Stomach (tissue), 9 donors: Measurements from ENCODE around the gene ARG2. TPM values are rescaled to one million over a fixed set of nuclear protein-coding genes. Genes with fewer than 3 reads are reported as not detected.

ENCODE experiments used
- DNase-seq, 2 donors: peaks; one replicate each; pipeline versions ENCODE4 v3.0.0 to v3.0.0-alpha.2; 2013 to 2019
- H3K27ac ChIP-seq, 5 donors: fragments of 200-600 bp in 4 of 5; sonication (generic) in 4 of 5; one replicate each; pipeline ENCODE4 v1.5.1; 2013 to 2019; ENCODE audit warnings: mild to moderate bottlenecking in 1 of 5, moderate library complexity in 1 of 5
- H3K27me3 ChIP-seq, 3 donors: fragments of 200-600 bp; sonication (generic); one replicate each; pipeline ENCODE4 v1.5.1; 2017 to 2019; ENCODE audit warnings: mixed run types in 1 of 3
- H3K36me3 ChIP-seq, 4 donors: fragments of 200-600 bp; sonication (generic); 1 replicate in 3 of 4; 2 replicates in 1 of 4; pipeline ENCODE4 v1.5.1; 2016 to 2019
- H3K4me1 ChIP-seq, 4 donors: fragments of 200-600 bp; sonication (generic); one replicate each; pipeline ENCODE4 v1.5.1; 2016 to 2019
- H3K4me3 ChIP-seq, 4 donors: fragments of 200-600 bp; sonication (generic) in 3 of 4; one replicate each; pipeline ENCODE4 v1.5.1; 2016 to 2019; ENCODE audit warnings: mild to moderate bottlenecking in 1 of 4
- H3K9me3 ChIP-seq, 4 donors: fragments of 200-600 bp; sonication (generic); one replicate each; pipeline ENCODE4 v1.5.1; 2016 to 2019
- CTCF ChIP-seq, 7 experiments: fragments of 450-650 bp in 4 of 7; fragments of 200-600 bp in 3 of 7; sonication (generic) in 3 of 7; IDR thresholded peaks; one replicate each; pipeline ENCODE4 v1.5.1; 2016 to 2019; ENCODE audit warnings: antibody characterized with exemption in 7 of 7, control low read depth in 2 of 7, mild to moderate bottlenecking in 1 of 7
- EP300 ChIP-seq: sonication (generic); formaldehyde crosslinking; IDR thresholded peaks from one replicate; pipeline ENCODE4 v1.6.1; 2017; ENCODE audit warnings: antibody characterized with exemption
- POLR2A ChIP-seq, 4 donors: fragments of 450-650 bp; IDR thresholded peaks; one replicate each; pipeline ENCODE4 v1.6.1; 2016; ENCODE audit warnings: antibody characterized with exemption in 4 of 4, control low read depth in 2 of 4, mild to moderate bottlenecking in 1 of 4, moderate library complexity in 1 of 4
- POLR2AphosphoS5 ChIP-seq, 3 donors: sonication (generic); formaldehyde crosslinking; IDR thresholded peaks; one replicate each; pipeline ENCODE4 v1.6.1; 2016; ENCODE audit warnings: antibody characterized with exemption in 3 of 3
- WGBS, 5 donors: extraction: QIAGEN DNeasy Blood & Tissue Kit in 3 of 5; methylation state at CpG; one replicate each; pipeline versions ENCODE4 v1.1.5 to v1.1.7; 2013 to 2018; 5-methylcytosine and 5-hydroxymethylcytosine counted together
- intact Hi-C: fragments of 100-400 bp; cut with DNase I; formaldehyde crosslinking; loops from one replicate; pipeline ENCODE4 v1.15.1; 2023; ENCODE audit warnings: low total_unique reads
- polyA plus RNA-seq, 3 donors: library from polyadenylated mRNA; stranded (reverse); fragments of 200-250 nt; gene quantifications; one replicate each; pipeline ENCODE4 v1.2.3, GENCODE V29; 2013
- small RNA-seq, 4 donors: library from RNA; depleted of rRNA; stranded (forward); fragments of <200 nt; gene quantifications; one replicate each; pipeline ENCODE3, GENCODE V24; 2016
- total RNA-seq, 5 donors: library from RNA; depleted of rRNA; stranded (reverse); fragments of >200 nt; gene quantifications; one replicate each; pipeline versions ENCODE4 v1.1.0 to v1.2.3, GENCODE V29; 2014 to 2016
- donor health status: healthy with polysubstance abuse.
- donor health status: Bipolar disorder and iron deficiency.
- donor health status: healthy.

ARG2 gene
- total and polyA plus RNA-seq, 8 donors = 1.2 to 9.4 (median 4.0) TPM; not detected in 1

GRCh38 chr14:67695394-67695949 is 75.8 kb downstream of the ARG2 start, which contains the start of gene RDH11:
Gene RDH11, minus strand, starts transcription at chr14:67695764. Its CDS starts 61 bp downstream, at chr14:67695703.
- peak within 1 kb of the TSS; percentile 79 to 98 (median 84) for H3K4me3 ChIP-seq
- H3K36me3 ChIP-seq = peaks cover 12 to 26% (median 20%) of the 10 kb centered on the region in 4 donors
- H3K9me3 ChIP-seq = no peaks in the 10 kb centered on the region
- DNase-seq = peak; percentile 84 to 97
- H3K27ac ChIP-seq = peak within 1 kb of the TSS; percentile 70 to 90 (median 88)
- TF ChIP-seq POLR2A (IDR thresholded peaks at IDR 0.05) = peak in 1 of 4 donors; percentile 66
- no peak for TF ChIP-seq EP300
- peak in 1 of 7 experiments; percentile 6 for TF ChIP-seq CTCF (IDR thresholded peaks at IDR 0.05)
- peak; percentile 88 to 94 (median 91) for TF ChIP-seq POLR2AphosphoS5 (IDR thresholded peaks at IDR 0.05)
- H3K4me1 ChIP-seq = peaks cover 0 to 31% (median 13%) of the 10 kb centered on the region in 4 donors
- no peaks in the 10 kb centered on the region for H3K27me3 ChIP-seq
- intact Hi-C loops = no loop called here
- 0 to 1% (median 0%) methylated on average over 25 of the region's 25 CpGs for WGBS, 5 donors

GRCh38 chr14:67697006-67697405 is 77.3 kb downstream of the ARG2 start:
- peak overlapping the region in 1 of 5 donors; percentile 49 for H3K27ac ChIP-seq
- no peak overlapping the region for H3K4me3 ChIP-seq
- H3K9me3 ChIP-seq = no peaks in the 10 kb centered on the region
- no peak for DNase-seq
- intact Hi-C loops = no loop called here
- TF ChIP-seq CTCF (IDR thresholded peaks at IDR 0.05) (no peak), POLR2AphosphoS5 (IDR thresholded peaks at IDR 0.05) (peak in 1 of 3 donors; percentile 32)
- peaks cover 3 to 10% (median 5%) of the 10 kb centered on the region in 4 donors for H3K36me3 ChIP-seq
- WGBS, 5 donors = 67 to 92% (median 78%) methylated on average over 4 of the region's 4 CpGs
- no peaks in the 10 kb centered on the region for H3K27me3 ChIP-seq
- peaks cover 0 to 31% (median 13%) of the 10 kb centered on the region in 4 donors for H3K4me1 ChIP-seq

GRCh38 chr14:67698179-67698578 is 78.5 kb downstream of the ARG2 start:
- H3K27ac ChIP-seq = no peak overlapping the region
- WGBS, 5 donors = 65 to 75% (median 68%) methylated on average over 1 of the region's 1 CpG
- H3K9me3 ChIP-seq = no peaks in the 10 kb centered on the region
- H3K36me3 ChIP-seq = no peaks in the 10 kb centered on the region
- DNase-seq = no peak
- H3K4me3 ChIP-seq = no peak overlapping the region
- peaks cover 0 to 29% (median 11%) of the 10 kb centered on the region in 4 donors for H3K4me1 ChIP-seq
- no peaks in the 10 kb centered on the region for H3K27me3 ChIP-seq
- intact Hi-C loops = no loop called here
- TF ChIP-seq POLR2A (IDR thresholded peaks at IDR 0.05) = no peak
- TF ChIP-seq POLR2AphosphoS5 (IDR thresholded peaks at IDR 0.05) = no peak
- no peak for TF ChIP-seq EP300
- no peak for TF ChIP-seq CTCF (IDR thresholded peaks at IDR 0.05)

Small RNAs within 50 kb of the gene (small RNA-seq; reads per million reads assigned to genes)
- gene AL132640.3 (0 reads per million in 4 donors), gene RF00019 (0 reads per million in 4 donors), gene RNA5SP386 (0 reads per million in 4 donors)

Other genes with a start within 250 kb of the ARG2 start
- 100 to 1,000 TPM in 1 of 5 donors, 10 to 100 TPM in 2, 1 to 10 TPM in 1, not detected in 1; 6.5 to 203 (median 26.5) TPM for gene PLEK2, start 207.8 kb upstream of the ARG2 start, total RNA-seq
- gene PLEK2, start 207.8 kb upstream of the ARG2 start, polyA plus RNA-seq = 10 to 100 TPM; 13.5 to 39.0 (median 20.0) TPM
- gene TMEM229B, start 131.2 kb upstream of the ARG2 start, total RNA-seq = 10 to 100 TPM in 1 of 5 donors, 1 to 10 TPM in 2, under 1 TPM in 1, not detected in 1; 0.14 to 15.6 (median 2.2) TPM
- gene TMEM229B, start 131.2 kb upstream of the ARG2 start, polyA plus RNA-seq = 1 to 10 TPM in 1 of 3 donors, under 1 TPM in 2; 0.55 to 1.4 (median 0.76) TPM
- gene PLEKHH1, start 86.6 kb upstream of the ARG2 start, total RNA-seq = 100 to 1,000 TPM in 2 of 5 donors, 10 to 100 TPM in 3; 24.0 to 136 (median 46.1) TPM
- gene PLEKHH1, start 86.6 kb upstream of the ARG2 start, polyA plus RNA-seq = 10 to 100 TPM in 1 of 3 donors, 1 to 10 TPM in 2; 3.8 to 10.3 (median 8.8) TPM
- 100 to 1,000 TPM in 1 of 5 donors, 10 to 100 TPM in 3, 1 to 10 TPM in 1; 5.2 to 222 (median 31.6) TPM for gene PIGH, start 19.7 kb upstream of the ARG2 start, total RNA-seq
- gene PIGH, start 19.7 kb upstream of the ARG2 start, polyA plus RNA-seq = 10 to 100 TPM; 10.3 to 23.6 (median 18.5) TPM
- 10 to 100 TPM; 43.0 to 84.3 (median 58.9) TPM for gene VTI1B, start 54.7 kb downstream of the ARG2 start, total RNA-seq
- gene VTI1B, start 54.7 kb downstream of the ARG2 start, polyA plus RNA-seq = 100 to 1,000 TPM in 1 of 3 donors, 10 to 100 TPM in 2; 82.7 to 114 (median 95.1) TPM
- 10 to 100 TPM; 10.5 to 71.6 (median 28.3) TPM for gene RDH11, start 75.8 kb downstream of the ARG2 start, total RNA-seq
- gene RDH11, start 75.8 kb downstream of the ARG2 start, polyA plus RNA-seq = 10 to 100 TPM in 2 of 3 donors, 1 to 10 TPM in 1; 6.9 to 26.4 (median 23.2) TPM
- 10 to 100 TPM in 1 of 5 donors, 1 to 10 TPM in 1, under 1 TPM in 1, not detected in 2; 0.45 to 15.4 (median 9.9) TPM for gene RDH12, start 82.0 kb downstream of the ARG2 start, total RNA-seq
- gene RDH12, start 82.0 kb downstream of the ARG2 start, polyA plus RNA-seq = 1 to 10 TPM in 2 of 3 donors, under 1 TPM in 1; 0.95 to 9.3 (median 1.4) TPM
- gene ZFYVE26, start 196.7 kb downstream of the ARG2 start, total RNA-seq = 100 to 1,000 TPM in 1 of 5 donors, 10 to 100 TPM in 4; 11.3 to 201 (median 34.1) TPM
- 1 to 10 TPM; 2.1 to 3.4 (median 2.9) TPM for gene ZFYVE26, start 196.7 kb downstream of the ARG2 start, polyA plus RNA-seq
- 10 to 100 TPM; 12.1 to 30.7 (median 19.3) TPM for gene RAD51B, start 199.9 kb downstream of the ARG2 start, total RNA-seq
- 1 to 10 TPM; 1.8 to 4.6 (median 3.8) TPM for gene RAD51B, start 199.9 kb downstream of the ARG2 start, polyA plus RNA-seq